Fibroblast of villous mesenchyme (primary cell): ENCODE results near the gene RAPGEF3. TPM values are rescaled to one million over a fixed set of nuclear protein-coding genes. Genes with fewer than 3 reads are reported as not detected.

Experiments
- DNase-seq: peaks from one replicate; pipeline ENCODE4 v3.0.0-alpha.2; 2010; ENCODE audit warnings: low read depth
- H3K4me3 ChIP-seq: 2 replicates; pipeline ENCODE4 v1.5.1; 2011; ENCODE audit warnings: low read depth, mild to moderate bottlenecking, low read length
- total RNA-seq: library from RNA; depleted of rRNA; stranded (reverse); fragments of >200 nt; gene quantifications from 2 replicates; pipeline ENCODE4 v1.2.3, GENCODE V29; 2012
- TF ChIP-seq, protein P1 (sequence below): IDR thresholded peaks from 2 replicates; pipeline ENCODE4 v1.5.1; 2012; ENCODE audit warnings: low read depth, mild to moderate bottlenecking, low read length; ENCODE audit not compliant: insufficient read depth

Gene RAPGEF3
- total RNA-seq, 1 donor: 9.1 TPM

DNA sequence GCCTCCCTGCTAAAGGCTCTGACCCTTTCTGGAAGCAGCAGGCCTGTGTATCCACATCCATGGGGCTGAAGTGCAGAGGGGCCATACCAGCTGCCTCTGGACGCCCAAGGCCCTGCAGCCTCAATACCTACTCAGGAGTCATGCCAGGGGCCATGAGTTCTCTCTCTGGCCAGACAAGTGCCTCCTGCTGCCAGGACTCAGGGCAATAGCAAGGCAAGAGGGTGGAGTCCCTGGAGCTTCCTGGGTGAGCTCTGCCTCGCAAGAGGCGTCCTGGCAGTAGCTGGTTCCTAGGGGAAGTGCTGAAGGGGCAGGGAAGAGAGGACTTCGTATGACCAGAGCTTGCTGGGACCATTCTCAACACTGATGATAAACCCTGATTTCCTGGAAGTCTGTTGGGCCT is 22.5 kb downstream of the RAPGEF3 start:
- H3K4me3 ChIP-seq: no peak overlapping the region
- TF ChIP-seq, protein P1, sequence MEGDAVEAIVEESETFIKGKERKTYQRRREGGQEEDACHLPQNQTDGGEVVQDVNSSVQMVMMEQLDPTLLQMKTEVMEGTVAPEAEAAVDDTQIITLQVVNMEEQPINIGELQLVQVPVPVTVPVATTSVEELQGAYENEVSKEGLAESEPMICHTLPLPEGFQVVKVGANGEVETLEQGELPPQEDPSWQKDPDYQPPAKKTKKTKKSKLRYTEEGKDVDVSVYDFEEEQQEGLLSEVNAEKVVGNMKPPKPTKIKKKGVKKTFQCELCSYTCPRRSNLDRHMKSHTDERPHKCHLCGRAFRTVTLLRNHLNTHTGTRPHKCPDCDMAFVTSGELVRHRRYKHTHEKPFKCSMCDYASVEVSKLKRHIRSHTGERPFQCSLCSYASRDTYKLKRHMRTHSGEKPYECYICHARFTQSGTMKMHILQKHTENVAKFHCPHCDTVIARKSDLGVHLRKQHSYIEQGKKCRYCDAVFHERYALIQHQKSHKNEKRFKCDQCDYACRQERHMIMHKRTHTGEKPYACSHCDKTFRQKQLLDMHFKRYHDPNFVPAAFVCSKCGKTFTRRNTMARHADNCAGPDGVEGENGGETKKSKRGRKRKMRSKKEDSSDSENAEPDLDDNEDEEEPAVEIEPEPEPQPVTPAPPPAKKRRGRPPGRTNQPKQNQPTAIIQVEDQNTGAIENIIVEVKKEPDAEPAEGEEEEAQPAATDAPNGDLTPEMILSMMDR: no peak
- no peak for DNase-seq

DNA sequence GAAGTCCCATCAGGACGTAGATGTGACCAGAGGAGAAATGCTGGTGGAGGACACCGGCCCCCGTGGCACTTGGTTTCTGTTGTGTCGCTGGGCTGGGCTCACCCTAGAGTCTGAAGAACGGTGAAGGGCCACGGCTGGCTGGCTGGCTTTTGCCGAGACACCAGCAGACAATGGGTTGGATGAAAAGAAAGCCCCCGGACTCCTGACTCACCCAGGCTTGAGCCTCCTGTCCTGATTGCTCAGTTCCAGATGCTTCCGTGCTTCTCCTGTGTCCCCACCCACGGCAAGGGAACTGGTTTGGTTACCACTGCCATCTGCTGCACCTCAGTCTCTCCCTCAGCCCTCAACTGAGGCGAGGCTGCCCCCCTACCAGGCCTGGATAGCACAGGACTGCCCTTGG is 23.0 kb downstream of the RAPGEF3 start:
- no peak for DNase-seq
- H3K4me3 ChIP-seq: no peak overlapping the region
- TF ChIP-seq, protein P1: no peak

DNA sequence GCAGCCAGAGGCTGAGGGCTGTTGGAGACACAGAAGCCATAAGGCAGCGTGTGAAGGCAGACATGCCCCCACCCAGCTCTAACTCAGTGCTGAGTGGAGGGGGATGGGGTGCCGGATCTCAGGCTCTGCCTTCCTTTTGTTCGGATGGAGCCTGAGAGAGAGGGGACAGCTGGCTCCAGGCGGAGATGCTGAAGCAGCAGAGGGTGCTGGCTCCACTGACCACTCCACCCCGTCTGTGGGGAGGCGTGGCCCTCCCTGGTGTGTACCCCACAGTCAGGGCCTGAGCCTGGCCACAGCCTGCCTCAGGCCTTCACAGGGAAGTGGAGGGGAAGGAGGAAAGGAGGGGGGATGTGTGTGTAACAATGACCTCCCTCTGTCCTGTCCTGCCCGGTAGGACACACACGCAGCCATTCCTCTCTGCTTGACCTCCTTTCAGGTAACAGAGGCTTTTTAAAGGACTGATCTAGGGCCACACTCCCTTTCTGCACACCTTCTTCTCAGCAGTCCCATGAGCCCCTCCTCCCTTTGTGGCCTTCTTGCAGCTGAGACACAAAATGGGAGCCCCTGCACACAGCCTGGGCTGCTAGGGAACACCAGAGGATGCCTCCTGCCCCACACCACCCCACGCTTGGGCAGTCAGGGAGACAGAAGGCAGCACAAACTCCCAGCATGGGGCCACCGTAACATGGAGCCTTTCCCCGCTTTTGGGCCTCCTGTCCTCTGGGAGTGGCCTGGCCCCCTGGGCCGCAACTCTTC is 23.8 kb downstream of the RAPGEF3 start:
- TF ChIP-seq, protein P1: no peak
- H3K4me3 ChIP-seq: no peak overlapping the region
- no peak for DNase-seq

DNA sequence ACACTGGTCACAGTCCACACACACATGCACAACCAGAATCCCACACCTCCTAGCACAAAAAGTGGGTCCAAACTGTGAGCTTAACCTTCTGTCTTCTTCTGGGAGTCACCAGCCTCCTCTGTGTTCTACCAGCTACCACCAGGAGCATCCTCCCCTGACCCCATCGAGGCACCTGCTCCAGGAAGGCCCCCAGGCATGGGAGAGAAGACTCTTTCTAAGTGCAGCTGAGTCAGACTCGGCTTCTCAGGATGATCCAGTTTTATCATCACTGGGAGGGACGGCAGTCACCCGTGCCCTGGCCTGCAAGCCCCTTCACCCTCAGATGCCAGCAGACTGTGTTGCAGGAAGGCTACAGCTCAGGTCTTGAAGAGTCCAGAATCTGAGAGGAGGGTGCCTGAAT is 25.5 kb downstream of the RAPGEF3 start:
- TF ChIP-seq, protein P1: no peak
- H3K4me3 ChIP-seq: no peak overlapping the region
- no peak for DNase-seq

DNA sequence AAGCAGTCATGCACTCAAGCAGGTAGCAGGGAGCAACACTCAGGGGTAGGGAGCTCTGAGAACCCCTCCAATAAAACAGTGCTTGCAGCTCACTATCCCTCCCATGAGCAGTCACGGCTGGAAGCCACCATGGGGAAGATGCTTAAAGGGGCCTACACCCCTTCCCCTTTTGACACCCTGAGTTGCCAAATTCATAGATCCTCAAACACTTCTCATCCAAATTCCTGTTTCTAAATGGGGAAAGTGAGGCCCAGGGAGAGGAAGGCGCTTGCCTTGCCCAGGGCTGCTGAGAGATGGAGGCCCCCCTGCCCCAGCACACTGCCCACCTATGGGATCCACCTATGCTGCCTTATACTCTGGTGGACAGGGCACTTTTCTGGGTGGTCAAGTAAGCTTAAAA is 26.2 kb downstream of the RAPGEF3 start:
- no peak overlapping the region for H3K4me3 ChIP-seq
- TF ChIP-seq, protein P1: no peak
- no peak for DNase-seq

DNA sequence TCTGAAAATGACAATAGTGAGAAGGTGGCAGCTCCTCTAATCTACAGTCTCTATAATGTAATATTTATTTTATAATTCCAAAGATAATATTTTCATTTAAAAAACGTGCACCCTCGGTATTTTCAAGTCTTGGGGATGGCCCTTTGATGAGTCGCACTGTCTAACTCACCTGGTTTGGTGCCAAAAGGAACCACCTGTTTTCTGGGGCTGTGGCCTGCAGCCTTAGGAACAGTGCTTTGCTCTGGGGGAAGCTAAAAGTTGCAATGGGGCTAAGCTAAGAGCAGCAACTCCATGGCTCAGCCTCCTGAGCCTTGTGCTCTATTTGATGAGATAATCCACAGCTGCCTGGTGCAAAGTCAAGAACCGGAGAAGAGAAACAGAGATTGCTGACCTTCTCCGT is 27.0 kb downstream of the RAPGEF3 start:
- H3K4me3 ChIP-seq: no peak overlapping the region
- no peak for DNase-seq
- TF ChIP-seq, protein P1: no peak

DNA sequence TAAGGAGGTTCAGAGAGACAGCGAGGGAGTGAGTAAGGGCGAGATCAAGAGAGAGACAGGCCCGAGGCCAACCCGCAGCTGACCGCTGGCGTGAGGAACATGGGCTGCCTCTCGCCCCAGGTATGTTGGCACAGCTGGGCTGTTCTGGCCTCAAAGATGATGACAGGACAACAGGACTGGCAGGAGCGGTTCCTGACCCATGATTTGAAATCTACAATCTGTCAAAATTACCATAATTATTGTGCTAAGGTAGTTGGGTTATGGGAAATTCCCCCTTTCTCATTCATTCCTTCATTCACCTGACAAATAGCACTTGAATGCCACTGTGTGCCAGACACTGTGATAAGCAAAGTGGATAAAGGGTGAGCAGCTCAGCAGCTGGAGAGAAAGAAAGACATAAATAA is 28.3 kb downstream of the RAPGEF3 start:
- H3K4me3 ChIP-seq: no peak overlapping the region
- DNase-seq: no peak
- TF ChIP-seq, protein P1: no peak
